ENCODE measurements around the gene AAGAB. TPM values are rescaled to one million over a fixed set of nuclear protein-coding genes. Genes with fewer than 3 reads are reported as not detected.
A peak's percentile ranks its signal among the peaks of the same experiment; 100 is the strongest.

Gene AAGAB
- total RNA-seq, 4 donors from 2014 or later, result 23.6 to 34.4 (median 25.4) TPM

GRCh38 chr15:67232591-67232990 lies 21.9 kb downstream of the AAGAB start:
- no peak for DNase-seq (ENCODE audit: low spot score)
- TF ChIP-seq CTCF (IDR thresholded peaks at IDR 0.05), result no peak
- no peak for ATAC-seq (ENCODE audit: low FRiP score)

GRCh38 chr15:67230504-67230903 lies 24.0 kb downstream of the AAGAB start:
- DNase-seq (ENCODE audit: low spot score) (no peak), ATAC-seq (ENCODE audit: low FRiP score) (no peak)
- no peak for TF ChIP-seq CTCF (IDR thresholded peaks at IDR 0.05)

- no peak for TF ChIP-seq CTCF (IDR thresholded peaks at IDR 0.05)
- no peak for ATAC-seq (ENCODE audit: low FRiP score)
- DNase-seq (ENCODE audit: low spot score), result no peak
These were observed 26.2 kb downstream of the AAGAB start for GRCh38 chr15:67228286-67228685.

- ATAC-seq (ENCODE audit: low FRiP score), result no peak
- no peak for DNase-seq (ENCODE audit: low spot score)
- TF ChIP-seq CTCF (IDR thresholded peaks at IDR 0.05), result no peak
These were observed 26.6 kb downstream of the AAGAB start for GRCh38 chr15:67227846-67228245.

- ATAC-seq (ENCODE audit: low FRiP score) (no peak), DNase-seq (ENCODE audit: low spot score) (no peak)
- no peak for TF ChIP-seq CTCF (IDR thresholded peaks at IDR 0.05)
These were observed 27.0 kb downstream of the AAGAB start for GRCh38 chr15:67227431-67227830.

- ATAC-seq (ENCODE audit: low FRiP score), result peak; percentile 41
- no peak for TF ChIP-seq CTCF (IDR thresholded peaks at IDR 0.05)
- no peak for DNase-seq (ENCODE audit: low spot score)
These were observed 29.1 kb downstream of the AAGAB start for GRCh38 chr15:67225336-67225735.

- ATAC-seq (ENCODE audit: low FRiP score), result no peak
- no peak for TF ChIP-seq CTCF (IDR thresholded peaks at IDR 0.05)
- no peak for DNase-seq (ENCODE audit: low spot score)
These were observed 29.6 kb downstream of the AAGAB start for GRCh38 chr15:67224889-67225288.

Data from omental fat pad (tissue), 4 donors.